ENCODE data around the gene PLEKHM2.

DNA sequence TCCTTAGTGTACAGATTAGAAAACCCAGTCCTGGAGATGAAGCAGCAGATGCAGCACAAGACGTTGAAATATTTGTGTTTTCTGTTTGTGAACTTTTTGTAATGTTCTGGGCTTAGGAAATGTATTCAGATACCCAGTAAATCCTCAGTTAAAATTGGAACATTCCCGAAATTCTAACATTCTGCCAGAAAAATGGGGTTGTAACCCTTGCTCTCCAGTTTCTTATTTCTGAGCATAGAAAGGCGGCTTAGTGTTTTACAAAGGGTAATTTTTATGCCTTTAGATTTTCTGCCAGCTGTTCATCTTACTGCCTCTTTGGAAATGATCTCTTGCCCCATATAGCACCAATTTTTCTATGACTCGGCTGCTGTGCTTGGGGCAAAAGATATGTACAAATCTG, 46.3 kb upstream of the PLEKHM2 start:
- TF ChIP-seq, protein P1, sequence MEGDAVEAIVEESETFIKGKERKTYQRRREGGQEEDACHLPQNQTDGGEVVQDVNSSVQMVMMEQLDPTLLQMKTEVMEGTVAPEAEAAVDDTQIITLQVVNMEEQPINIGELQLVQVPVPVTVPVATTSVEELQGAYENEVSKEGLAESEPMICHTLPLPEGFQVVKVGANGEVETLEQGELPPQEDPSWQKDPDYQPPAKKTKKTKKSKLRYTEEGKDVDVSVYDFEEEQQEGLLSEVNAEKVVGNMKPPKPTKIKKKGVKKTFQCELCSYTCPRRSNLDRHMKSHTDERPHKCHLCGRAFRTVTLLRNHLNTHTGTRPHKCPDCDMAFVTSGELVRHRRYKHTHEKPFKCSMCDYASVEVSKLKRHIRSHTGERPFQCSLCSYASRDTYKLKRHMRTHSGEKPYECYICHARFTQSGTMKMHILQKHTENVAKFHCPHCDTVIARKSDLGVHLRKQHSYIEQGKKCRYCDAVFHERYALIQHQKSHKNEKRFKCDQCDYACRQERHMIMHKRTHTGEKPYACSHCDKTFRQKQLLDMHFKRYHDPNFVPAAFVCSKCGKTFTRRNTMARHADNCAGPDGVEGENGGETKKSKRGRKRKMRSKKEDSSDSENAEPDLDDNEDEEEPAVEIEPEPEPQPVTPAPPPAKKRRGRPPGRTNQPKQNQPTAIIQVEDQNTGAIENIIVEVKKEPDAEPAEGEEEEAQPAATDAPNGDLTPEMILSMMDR (IDR thresholded peaks at IDR 0.05; ENCODE audit: low read length), result no peak
- no peak for TF ChIP-seq EZH2 (IDR thresholded peaks at IDR 0.05; ENCODE audit: borderline replicate concordance, low read length)

Measured in OCI-LY1 (cell line).